ENCODE results near the gene CBFA2T2. TPM values are rescaled to one million over a fixed set of nuclear protein-coding genes. Genes with fewer than 3 reads are reported as not detected.

CBFA2T2 gene
- total RNA-seq (2022; extraction: Qiagen RNA extraction; ENCODE audit: low read depth): 5.0 to 7.5 TPM (median 6.5 TPM) in 5 replicates

DNA sequence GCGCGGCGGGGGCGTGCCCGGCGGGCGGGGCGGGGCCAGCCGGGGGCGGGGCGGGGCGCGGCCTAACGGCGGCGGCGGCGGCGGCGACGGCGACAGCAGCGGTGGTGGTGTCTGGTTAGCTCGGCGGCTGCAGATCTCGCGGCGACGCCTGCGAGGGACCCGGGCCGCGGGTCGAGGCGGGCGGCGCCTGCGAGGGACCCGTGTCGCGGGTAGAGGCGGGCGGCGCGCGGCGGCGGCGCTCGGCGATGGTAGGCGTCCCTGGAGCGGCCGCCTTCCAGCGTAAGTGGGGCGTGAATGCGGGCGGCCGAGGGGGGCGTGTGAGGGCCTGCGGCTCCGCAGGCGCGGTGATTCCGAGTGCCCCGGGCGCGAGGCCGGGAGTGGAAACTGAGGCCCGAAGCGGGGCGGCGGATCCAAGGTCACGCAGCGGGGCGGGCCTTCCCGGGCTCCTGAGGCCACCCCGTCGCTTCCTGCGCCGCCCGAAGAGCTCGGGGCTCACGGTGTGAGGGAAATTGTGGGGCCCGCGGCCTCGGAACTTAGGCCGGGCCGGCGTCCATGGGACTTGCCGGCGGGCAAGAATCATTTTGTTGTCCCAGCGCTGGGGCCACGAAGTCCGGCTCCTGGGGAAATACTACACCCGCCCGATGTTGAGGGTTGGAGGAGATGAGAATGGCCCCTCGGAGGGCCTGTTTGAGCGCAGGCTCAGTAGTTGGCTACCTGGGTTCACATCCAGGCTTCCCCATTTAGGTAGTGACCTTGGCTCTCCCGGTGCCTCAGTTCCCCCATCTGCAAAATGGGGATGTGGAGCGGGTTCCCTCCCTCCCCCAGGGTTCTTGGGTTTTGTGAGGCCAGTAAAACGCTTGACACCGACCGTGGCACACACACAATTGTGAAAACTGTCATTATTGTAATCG lies at the start of gene CBFA2T2:
Gene CBFA2T2, plus strand, starts transcription at position 74 of the 911 bp plus-strand sequence. Its CDS starts 172 bp downstream, at position 246.

DNA sequence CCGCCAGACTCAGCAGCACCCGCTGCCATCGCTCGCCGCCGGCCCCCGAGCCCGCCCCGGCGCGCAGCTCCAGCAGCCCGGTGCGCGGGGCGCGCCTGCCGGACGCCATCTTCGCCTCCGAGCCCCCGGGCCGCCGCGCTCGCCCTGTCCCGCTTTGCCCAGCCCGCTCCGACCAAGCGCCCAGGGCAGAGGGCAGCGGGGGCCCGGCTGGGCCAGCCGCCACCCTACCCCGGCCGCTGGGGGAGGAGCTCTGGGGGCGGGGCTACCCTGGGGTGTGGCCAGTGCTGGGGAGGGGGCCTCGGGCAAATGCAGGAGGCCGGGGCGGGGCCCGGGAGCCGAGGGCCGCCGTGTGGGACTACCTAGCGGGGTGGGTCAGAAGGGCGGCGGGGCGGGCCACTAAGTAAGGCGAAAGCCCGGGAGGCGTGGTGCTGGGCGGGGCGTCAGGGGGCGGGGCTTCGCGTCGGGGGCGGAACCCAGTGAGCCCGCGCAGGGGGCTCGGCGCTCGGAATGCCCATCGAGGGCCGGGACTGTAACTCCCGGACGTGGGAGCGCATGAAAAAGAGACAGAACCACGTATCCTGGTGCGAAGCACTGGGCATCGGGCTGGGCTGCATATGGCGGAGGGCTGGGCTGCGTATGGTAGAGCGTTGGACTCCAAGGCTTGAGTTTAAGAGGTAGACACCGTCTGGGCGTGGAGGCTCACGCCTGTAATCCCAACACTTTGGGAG lies 46.2 kb upstream of the CBFA2T2 start, which contains the start of gene SNTA1:
Gene SNTA1, minus strand, starts transcription at position 252 of the 728 bp plus-strand sequence. Its CDS starts 143 bp downstream, at position 109.

DNA sequence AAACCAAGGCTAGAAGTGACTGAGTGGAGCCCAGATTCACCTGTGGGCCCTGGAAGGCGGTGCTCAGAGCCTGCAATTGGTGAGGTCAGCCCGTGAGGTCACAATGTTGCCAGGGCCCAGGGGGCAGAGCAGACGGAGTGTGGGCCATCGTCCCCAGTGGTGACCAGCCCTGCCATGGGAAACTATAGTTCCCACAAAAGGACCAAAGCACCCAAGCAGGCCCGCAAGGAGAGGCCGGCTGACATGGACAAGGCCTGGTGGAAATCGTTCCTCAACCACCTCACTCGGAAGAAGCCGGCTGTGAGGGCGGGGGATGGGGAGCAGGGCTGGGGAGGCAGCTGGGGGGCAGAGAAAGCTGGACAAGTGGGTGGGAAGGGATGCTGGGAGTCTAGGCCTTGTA lies 172.3 kb downstream of the CBFA2T2 start, which contains the start of gene C20orf144:
Gene C20orf144, plus strand, starts transcription at position 156 of the 400 bp plus-strand sequence. Its CDS starts 19 bp downstream, at position 175.

DNA sequence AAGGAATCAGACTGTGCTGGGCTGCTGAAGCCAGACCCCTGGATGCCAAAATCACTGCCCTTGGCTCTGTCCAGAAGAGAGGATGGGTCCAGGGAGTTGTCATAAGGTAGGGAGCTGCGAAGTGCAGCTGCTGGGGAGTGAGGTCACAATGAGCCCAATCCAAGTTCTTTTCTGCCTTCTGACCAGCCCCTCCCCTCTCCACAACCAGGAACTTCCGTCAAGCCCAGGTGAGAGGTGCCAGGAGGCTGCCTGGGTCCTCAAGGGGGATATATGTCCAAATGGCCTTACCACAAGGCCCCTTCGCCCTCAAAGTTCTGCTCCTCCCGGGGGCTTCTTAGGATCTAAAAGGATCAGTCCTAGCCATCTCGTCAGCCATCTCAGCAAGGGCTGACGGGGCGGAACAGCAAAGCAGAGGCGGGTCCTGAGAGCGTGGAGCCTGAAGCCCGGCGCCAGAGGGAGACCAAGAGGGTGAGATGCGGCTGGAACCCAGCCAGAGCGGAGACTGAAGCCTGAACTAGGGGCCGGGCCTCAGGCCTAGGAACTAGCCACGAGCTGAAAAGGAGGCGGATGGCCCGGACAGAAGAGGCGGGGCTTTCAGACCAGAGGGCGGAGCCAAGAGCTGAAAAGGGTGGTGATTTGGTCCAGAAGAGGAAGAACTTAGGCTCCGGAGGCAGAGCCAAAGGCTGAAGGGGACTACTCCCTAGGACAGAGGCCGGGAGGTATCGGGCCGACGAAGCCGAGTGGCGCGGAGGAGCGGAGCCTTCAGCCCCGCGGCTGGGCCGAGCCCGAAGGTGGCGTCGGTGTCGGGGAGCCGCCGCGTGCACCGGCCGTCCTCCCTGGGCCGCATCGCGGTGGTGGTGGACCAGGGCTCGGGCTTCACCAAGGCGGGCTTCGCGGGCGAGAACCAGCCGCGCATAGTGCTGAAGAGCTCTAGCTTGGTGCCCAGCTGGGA lies 176.7 kb downstream of the CBFA2T2 start, which contains the start of gene ACTL10:
Gene ACTL10, plus strand, starts transcription at position 651 of the 952 bp plus-strand sequence. CDS start 555 bp downstream, outside the sequence.

DNA sequence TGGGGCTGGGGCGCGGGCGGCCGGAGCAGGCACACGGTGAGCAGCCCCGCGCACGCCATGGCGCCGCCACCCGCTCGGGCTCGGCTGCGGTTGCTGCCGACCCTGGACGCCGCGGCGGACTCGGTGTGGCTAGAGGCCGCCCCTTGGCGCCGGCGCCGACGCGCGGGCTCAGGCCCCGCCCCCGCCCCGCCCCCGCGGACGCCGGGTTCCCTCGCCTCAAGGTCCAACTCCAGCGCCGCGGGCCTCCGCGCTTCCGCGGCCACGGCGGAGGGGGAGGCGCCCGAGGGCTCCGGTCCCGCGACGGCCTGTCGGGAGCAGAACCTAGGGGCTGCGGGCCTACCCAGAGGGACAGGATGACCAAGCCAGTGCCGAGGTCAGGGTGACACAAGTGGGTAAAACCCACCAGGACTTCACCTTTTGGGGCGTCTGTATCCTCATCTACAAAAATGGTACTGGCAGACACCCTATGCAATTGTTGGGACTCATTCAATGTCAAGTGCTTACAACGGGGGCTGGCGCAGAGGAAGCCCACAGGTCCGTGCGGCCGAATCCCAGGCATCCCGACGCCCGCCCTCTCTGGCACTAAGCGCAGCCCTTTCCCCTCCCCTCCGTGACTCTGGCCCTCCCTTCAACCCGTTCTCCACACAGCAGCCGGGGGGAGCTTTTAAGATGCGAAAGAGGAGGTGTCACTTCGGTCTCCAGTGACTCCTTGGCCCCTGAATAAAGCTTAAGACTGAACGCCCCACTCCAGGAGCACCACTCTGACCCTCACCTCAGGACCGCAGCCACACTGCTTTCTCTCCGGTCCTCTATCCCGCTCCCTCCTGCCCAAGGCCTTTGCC lies 184.6 kb downstream of the CBFA2T2 start, which contains the start of gene NECAB3:
Gene NECAB3, minus strand, starts transcription at position 135 of the 842 bp plus-strand sequence. Its CDS starts 76 bp downstream, at position 59.

DNA sequence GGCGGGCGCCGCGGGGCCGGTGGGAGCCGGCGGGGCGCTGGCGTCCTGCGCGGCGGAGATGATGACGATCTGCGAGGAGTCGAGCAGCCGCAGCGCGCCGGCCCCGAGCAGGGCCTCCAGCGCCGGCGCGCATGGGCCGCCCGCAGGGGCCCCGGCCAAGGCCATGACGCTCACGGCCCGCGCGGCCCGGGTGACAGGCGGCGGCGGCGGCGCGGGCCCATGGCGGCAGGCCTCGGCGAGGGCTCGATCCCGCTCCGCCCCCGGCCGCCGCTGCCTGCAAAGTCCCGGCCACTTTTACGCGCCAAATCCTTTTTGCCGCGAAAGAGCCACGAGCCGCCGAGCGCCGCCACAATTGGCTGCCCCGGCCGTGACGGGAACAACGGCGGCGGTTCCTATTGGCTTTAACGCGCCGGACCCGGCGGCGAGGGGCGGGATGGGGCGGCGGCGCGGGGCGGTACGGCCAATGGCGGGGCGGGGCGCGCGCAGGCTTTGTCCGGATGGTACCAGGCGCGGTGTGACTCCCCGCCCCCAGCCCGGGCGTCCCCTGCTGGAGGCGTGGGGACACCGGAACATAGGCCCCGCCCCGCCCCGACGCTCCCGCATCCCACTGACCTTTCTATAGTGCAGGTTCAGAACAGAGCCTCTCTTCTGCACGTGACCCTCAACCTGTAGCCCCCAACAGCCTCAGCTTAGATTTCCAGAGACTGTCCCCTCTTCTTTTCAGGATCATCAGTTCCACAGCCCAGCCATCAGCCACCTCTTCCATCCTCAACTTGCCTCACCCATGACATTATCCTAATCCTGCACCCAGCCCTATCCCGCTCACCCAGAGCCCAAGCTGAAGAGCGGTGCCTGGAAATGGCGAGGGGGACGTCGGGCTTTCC lies 196.4 kb downstream of the CBFA2T2 start, which contains the start of gene E2F1:
Gene E2F1, minus strand, starts transcription at position 286 of the 884 bp plus-strand sequence. Its CDS starts 121 bp downstream, at position 165.

Other genes with a start within 250 kb of the CBFA2T2 start
- gene BPIFB1, start 206.9 kb upstream of the CBFA2T2 start, total RNA-seq (2022; extraction: Qiagen RNA extraction; ENCODE audit: low read depth): 0.12 to 0.14 TPM in 2 of 5 replicates, not detected in the others
- 32.3 to 36.5 TPM (median 34.6 TPM) in 5 replicates for gene CDK5RAP1, start 88.6 kb upstream of the CBFA2T2 start, total RNA-seq (2022; extraction: Qiagen RNA extraction; ENCODE audit: low read depth)
- gene SNTA1, start 46.3 kb upstream of the CBFA2T2 start, total RNA-seq (2022; extraction: Qiagen RNA extraction; ENCODE audit: low read depth): 9.8 to 12.3 TPM (median 10.3 TPM) in 5 replicates
- 0.05 to 0.15 TPM (median 0.10 TPM) in 3 of 5 replicates, not detected in the others for gene C20orf144, start 172.2 kb downstream of the CBFA2T2 start, total RNA-seq (2022; extraction: Qiagen RNA extraction; ENCODE audit: low read depth)
- gene ACTL10, start 176.8 kb downstream of the CBFA2T2 start, total RNA-seq (2022; extraction: Qiagen RNA extraction; ENCODE audit: low read depth): 0.05 TPM in 1 of 5 replicates, not detected in the others
- 9.9 to 13.4 TPM (median 13.1 TPM) in 5 replicates for gene NECAB3, start 184.3 kb downstream of the CBFA2T2 start, total RNA-seq (2022; extraction: Qiagen RNA extraction; ENCODE audit: low read depth)
- gene E2F1, start 196.3 kb downstream of the CBFA2T2 start, total RNA-seq (2022; extraction: Qiagen RNA extraction; ENCODE audit: low read depth): 28.9 to 32.1 TPM (median 29.9 TPM) in 5 replicates
- gene PXMP4, start 230.2 kb downstream of the CBFA2T2 start, total RNA-seq (2022; extraction: Qiagen RNA extraction; ENCODE audit: low read depth): 3.8 to 8.1 TPM (median 5.9 TPM) in 5 replicates
- 2.5 to 5.1 TPM (median 4.1 TPM) in 5 replicates for gene ZNF341, start 241.9 kb downstream of the CBFA2T2 start, total RNA-seq (2022; extraction: Qiagen RNA extraction; ENCODE audit: low read depth)

Data from A549 treated with DMSO at 1 μM for 4 hours (cell line).